RWPE1 (cell line): ENCODE data around the gene ASAP3.
A peak's percentile ranks its signal among the peaks of the same experiment; 100 is the strongest.

Experiments used
- CTCF ChIA-PET: fragments of 350-600 bp; sonication (Branson Sonifier 250); formaldehyde crosslinking; extraction: SDS; loops from one replicate; lab custom pipeline; 2021; lab: Yijun Ruan, JAX
- POLR2A ChIA-PET: fragments of 400-600 bp; formaldehyde crosslinking; extraction: SDS; loops from one replicate; lab custom pipeline; 2020; ENCODE audit warnings: antibody characterized with exemption; ENCODE audit not compliant: low non-redundant PET; lab: Yijun Ruan, JAX
- DNase-seq: peaks from one replicate; pipeline ENCODE4 v3.0.0; 2012; ENCODE audit warnings: low spot score
- H3K27ac ChIP-seq: fragments of 450-650 bp; 2 replicates; pipeline ENCODE4 v1.5.1; 2017
- TF ChIP-seq, protein P1 (sequence below): fragments of 450-650 bp; conservative IDR thresholded peaks from 2 replicates; pipeline ENCODE4 v1.5.1; 2017; ENCODE audit warnings: low read depth, mild to moderate bottlenecking

Gene ASAP3

DNA sequence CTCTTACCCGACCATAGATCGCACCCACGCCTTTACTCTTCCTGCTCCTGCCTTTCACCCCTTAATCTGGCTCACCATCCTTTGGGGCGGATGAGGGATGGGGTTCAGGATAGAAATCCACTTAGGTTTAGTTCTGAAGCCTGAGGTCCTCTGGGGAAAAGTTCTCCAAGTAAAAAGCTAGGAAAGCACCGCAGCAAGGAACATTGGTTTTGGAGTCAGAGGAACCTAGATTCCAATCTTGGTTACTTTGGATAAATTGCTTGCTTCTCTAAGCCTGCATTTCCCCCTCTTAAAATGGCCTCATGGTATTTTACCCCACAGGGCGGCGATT, 988 bp upstream of the ASAP3 start:
- peak overlapping the region; percentile 86 for H3K27ac ChIP-seq
- ChIA-PET POLR2A (interaction anchor here (0.5 to 0.6 kb wide), 2 partner anchors 9 to 474 kb away, joined by 6 to 11 read pairs; no protein-coding TSS in a partner anchor), CTCF (interaction anchor here (0.9 to 1.7 kb wide), 4 partner anchors 12 to 153 kb away, joined by 3 to 7 read pairs (median 4); no protein-coding TSS in a partner anchor)
- DNase-seq, result no peak
- TF ChIP-seq, protein P1, sequence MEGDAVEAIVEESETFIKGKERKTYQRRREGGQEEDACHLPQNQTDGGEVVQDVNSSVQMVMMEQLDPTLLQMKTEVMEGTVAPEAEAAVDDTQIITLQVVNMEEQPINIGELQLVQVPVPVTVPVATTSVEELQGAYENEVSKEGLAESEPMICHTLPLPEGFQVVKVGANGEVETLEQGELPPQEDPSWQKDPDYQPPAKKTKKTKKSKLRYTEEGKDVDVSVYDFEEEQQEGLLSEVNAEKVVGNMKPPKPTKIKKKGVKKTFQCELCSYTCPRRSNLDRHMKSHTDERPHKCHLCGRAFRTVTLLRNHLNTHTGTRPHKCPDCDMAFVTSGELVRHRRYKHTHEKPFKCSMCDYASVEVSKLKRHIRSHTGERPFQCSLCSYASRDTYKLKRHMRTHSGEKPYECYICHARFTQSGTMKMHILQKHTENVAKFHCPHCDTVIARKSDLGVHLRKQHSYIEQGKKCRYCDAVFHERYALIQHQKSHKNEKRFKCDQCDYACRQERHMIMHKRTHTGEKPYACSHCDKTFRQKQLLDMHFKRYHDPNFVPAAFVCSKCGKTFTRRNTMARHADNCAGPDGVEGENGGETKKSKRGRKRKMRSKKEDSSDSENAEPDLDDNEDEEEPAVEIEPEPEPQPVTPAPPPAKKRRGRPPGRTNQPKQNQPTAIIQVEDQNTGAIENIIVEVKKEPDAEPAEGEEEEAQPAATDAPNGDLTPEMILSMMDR, result no peak

DNA sequence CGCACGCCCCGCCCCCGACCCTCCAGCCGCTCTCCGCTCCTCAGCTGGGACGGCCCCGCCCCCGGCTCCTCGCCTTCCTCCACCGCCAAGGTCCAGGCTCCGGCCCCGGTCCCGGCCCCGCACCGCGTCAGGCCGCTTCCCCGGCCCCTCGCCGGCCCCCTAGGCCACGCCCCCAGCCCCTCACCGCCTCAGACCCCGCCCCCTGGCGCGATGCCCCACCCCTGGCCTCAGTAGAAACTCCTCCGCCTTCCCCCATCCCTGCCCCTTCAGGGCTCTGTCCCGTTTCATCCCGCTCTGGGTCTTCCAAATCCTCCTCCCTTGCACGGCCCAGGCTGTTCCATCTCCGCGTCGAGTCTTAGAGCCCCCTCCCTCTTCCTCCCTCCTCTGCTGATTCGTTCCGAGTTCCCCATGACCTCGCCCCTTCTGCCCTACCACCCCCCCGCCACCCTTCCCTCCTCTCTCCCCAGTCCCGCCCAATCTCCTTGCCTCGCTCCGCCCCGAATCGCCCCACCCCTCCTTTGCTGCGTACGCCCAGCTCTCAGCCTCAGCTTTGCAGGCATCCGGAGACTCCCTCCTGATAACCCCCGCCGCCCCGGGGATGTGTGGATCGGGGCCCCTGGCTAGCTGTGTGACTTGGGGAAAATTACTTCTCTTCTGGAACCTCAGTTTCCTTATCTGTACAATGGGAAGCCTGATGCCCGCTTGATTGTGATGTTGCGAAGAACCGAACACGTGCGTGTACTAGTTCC, 448 bp upstream of the ASAP3 start:
- peak overlapping the region; percentile 86 for H3K27ac ChIP-seq
- DNase-seq, result peak; percentile 94
- POLR2A ChIA-PET, result interaction anchor here (0.5 to 0.8 kb wide), 4 partner anchors 8 to 474 kb away, joined by 3 to 11 read pairs (median 4); no protein-coding TSS in a partner anchor
- CTCF ChIA-PET, result interaction anchor here (0.5 to 1.8 kb wide), 6 partner anchors 12 to 153 kb away, joined by 3 to 7 read pairs (median 4); no protein-coding TSS in a partner anchor
- TF ChIP-seq, protein P1, result no peak

DNA sequence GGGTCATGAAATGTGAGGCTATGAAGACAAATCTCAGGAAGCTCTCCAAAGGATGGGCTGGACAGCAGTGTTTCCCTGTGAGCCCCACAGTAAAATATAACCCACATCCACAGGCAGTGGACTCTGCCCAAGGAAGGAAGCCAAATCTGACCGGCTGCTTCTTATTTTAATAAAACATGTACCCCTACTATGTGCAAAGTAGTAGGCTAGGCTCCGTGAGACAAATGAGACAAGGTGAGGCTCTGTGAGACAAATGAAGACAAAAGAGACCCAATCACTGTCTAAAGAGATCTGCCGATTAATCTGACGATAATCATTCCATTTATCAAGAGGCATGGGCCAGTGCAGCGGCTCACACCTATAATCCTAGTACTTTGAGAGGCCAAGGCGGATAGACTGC, 2.1 kb downstream of the ASAP3 start:
- TF ChIP-seq, protein P1, result no peak
- no peak overlapping the region for H3K27ac ChIP-seq
- POLR2A ChIA-PET, result no interaction called here
- CTCF ChIA-PET, result no interaction called here
- DNase-seq, result no peak

DNA sequence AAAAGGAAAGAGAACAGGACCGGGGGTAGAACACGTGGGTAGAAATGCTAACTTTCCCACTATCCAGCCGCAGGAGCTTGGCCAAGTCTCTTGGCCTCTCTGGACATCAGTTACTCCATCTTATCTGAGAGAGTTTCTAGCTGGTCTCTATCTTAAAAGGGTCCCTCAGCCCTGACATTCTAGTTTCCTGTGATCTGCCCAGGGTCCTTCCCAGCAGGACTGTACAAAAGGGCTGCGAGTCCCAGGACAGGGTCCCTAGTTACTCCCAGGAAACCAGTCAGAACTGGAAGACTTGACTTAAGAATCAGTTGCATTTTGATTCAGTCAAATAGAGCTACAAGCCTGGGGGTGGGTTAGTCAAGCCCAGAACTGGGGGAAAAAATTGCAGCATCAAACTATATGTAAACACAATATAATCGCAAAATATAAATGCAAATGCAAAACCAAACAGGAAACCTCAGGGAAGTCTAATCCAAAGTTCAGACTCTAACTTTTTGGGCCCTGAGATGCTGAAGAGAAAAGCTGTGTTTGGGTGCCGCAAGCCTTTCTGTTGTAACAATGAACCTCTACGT, 2.9 kb downstream of the ASAP3 start:
- ChIA-PET POLR2A (no interaction called here), CTCF (interaction anchor here (0.5 kb wide), 1 partner anchor 17 kb away, joined by 3 read pairs; no protein-coding TSS in a partner anchor)
- TF ChIP-seq, protein P1, result no peak

DNA sequence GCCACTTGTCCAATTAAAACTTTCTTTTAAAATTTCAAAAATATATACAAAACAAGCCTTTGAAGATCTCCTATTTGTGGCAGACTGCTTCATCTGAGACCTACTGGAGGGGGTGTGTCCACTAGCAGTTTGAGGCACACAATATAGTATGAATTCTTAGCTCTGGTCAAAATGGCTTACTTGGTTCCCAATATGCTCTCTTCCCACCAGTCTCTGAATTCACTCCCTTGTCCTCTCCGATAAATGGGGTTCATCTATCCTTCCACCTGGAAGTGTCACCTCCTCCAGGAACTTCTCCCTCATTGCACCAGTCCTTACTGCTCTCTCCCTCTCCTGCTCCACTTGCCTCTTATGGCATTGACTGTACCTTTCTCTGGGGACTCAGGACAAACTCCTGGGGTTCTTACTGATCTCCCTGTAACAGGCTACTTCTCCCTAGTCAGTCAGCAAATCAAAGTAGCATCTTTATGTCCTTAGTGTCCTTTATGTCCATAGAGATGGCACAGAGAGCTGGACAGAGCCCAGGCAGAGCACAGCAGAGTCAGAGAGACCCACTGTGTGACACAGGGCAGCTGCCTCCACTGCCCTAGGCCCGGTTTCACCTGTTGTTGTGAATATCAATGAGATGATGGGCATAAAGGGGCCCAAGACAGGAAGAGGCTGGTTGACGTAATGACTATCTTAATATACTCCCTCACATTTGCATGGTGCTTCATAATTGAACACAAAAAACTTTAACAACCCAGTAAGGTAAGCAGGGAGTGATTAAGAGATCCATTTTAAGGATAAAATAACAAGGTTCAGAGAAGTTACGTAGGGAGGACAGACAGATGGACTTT, 3.6 kb downstream of the ASAP3 start:
- ChIA-PET POLR2A (no interaction called here), CTCF (interaction anchor here (0.5 kb wide), 1 partner anchor 59 kb away, joined by 3 read pairs; no protein-coding TSS in a partner anchor)
- DNase-seq, result no peak
- TF ChIP-seq, protein P1, result no peak
- H3K27ac ChIP-seq, result no peak overlapping the region

More for the DNA sequence above, 2.9 kb downstream of the ASAP3 start:
- no peak for DNase-seq
- no peak overlapping the region for H3K27ac ChIP-seq

DNA sequence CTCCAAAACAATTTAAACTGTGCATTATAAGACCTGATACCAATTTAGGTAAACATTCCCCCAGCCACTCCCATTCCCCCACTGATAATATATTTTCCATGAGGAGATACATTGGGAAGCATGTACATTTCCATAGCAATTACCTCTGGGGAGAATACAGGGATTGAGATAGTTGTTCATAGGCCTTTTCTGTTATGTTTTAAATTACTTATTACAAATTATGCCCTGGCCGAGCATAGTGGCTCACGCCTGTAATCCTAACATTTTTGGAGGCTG, 4.4 kb downstream of the ASAP3 start:
- TF ChIP-seq, protein P1, result no peak
- DNase-seq, result no peak
- POLR2A ChIA-PET, result interaction anchor here (0.9 kb wide), 1 partner anchor 28 kb away, joined by 3 read pairs; no protein-coding TSS in a partner anchor
- CTCF ChIA-PET, result interaction anchor here (0.6 to 1.2 kb wide), 4 partner anchors 18 to 158 kb away, joined by 3 to 6 read pairs (median 3); no protein-coding TSS in a partner anchor
- H3K27ac ChIP-seq, result no peak overlapping the region
